IPS-15b (cell line): ENCODE measurements around the gene ATP9A.
"Not testable (repeated sequence)": the region's sequence is repeated elsewhere in the genome, so short reads cannot be mapped to it uniquely, and the experiment has no call there.

Source experiments
- H3K27me3 ChIP-seq: one replicate; pipeline ENCODE4 v1.6.1; 2013; ENCODE audit warnings: low read length; ENCODE audit not compliant: control insufficient read depth, insufficient read depth
- H3K36me3 ChIP-seq: one replicate; pipeline ENCODE4 v1.6.1; 2013; ENCODE audit warnings: low read length; ENCODE audit not compliant: control insufficient read depth, insufficient read depth
- H3K4me1 ChIP-seq: one replicate; pipeline ENCODE4 v1.6.1; 2013; ENCODE audit warnings: mild to moderate bottlenecking, low read length; ENCODE audit not compliant: control insufficient read depth, insufficient read depth
- H3K4me3 ChIP-seq: one replicate; pipeline ENCODE4 v1.5.1; 2013; ENCODE audit warnings: low read depth, low read length
- H3K9ac ChIP-seq: one replicate; pipeline ENCODE4 v1.6.1; 2013; ENCODE audit warnings: low read depth, mild to moderate bottlenecking, low read length
- H3K9me3 ChIP-seq: one replicate; pipeline ENCODE4 v1.6.1; 2013; ENCODE audit warnings: mild to moderate bottlenecking, low read length; ENCODE audit not compliant: control insufficient read depth, insufficient read depth

The ATP9A gene

DNA sequence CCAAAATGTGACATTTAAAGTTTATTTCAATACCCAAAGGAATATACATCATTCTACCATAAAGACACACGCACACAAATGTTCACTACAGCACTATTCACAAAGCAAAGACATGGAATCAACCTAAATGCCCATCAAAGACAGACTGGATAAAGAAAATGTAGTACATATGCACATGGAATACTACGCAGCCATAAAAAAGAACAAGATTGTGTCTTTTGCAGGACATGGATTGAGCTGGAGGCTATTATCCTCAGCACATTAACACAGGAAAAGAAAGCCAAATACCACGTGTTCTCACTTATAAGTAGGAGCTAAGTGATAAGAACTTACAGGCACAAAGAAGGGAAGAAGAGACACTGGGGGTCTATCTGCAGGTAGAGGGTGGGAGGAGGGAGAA is 22.4 kb downstream of the ATP9A start:
- Histone ChIP-seq H3K27me3 (no peaks in the 10 kb centered on the region), H3K9ac (no peak overlapping the region), H3K4me1 (peaks cover 7% of the 10 kb centered on the region), H3K36me3 (no peaks in the 10 kb centered on the region), H3K4me3 (no peak overlapping the region), H3K9me3 (no peaks in the 10 kb centered on the region)

GRCh38 chr20:51740838-51741237 is 27.4 kb downstream of the ATP9A start:
- H3K9ac ChIP-seq = no peak overlapping the region
- peaks cover 5% of the 10 kb centered on the region for H3K4me1 ChIP-seq
- H3K27me3 ChIP-seq = no peaks in the 10 kb centered on the region
- no peak overlapping the region for H3K4me3 ChIP-seq
- no peaks in the 10 kb centered on the region for H3K9me3 ChIP-seq
- no peaks in the 10 kb centered on the region for H3K36me3 ChIP-seq

- not testable (repeated sequence) for H3K9ac ChIP-seq, H3K4me3 ChIP-seq, H3K36me3 ChIP-seq, H3K9me3 ChIP-seq, H3K4me1 ChIP-seq, H3K27me3 ChIP-seq
Measured at GRCh38 chr20:51740308-51740707, 27.9 kb downstream of the ATP9A start.

- no peak overlapping the region for H3K4me3 ChIP-seq
- peaks cover 5% of the 10 kb centered on the region for H3K4me1 ChIP-seq
- no peak overlapping the region for H3K9ac ChIP-seq
- no peaks in the 10 kb centered on the region for H3K27me3 ChIP-seq
- no peaks in the 10 kb centered on the region for H3K9me3 ChIP-seq
- H3K36me3 ChIP-seq = no peaks in the 10 kb centered on the region
Measured at GRCh38 chr20:51739722-51740249, 28.4 kb downstream of the ATP9A start.

GRCh38 chr20:51738877-51739447 is 29.2 kb downstream of the ATP9A start:
- Histone ChIP-seq H3K9me3 (no peaks in the 10 kb centered on the region), H3K4me3 (no peak overlapping the region), H3K4me1 (peaks cover 5% of the 10 kb centered on the region), H3K9ac (no peak overlapping the region), H3K27me3 (no peaks in the 10 kb centered on the region), H3K36me3 (no peaks in the 10 kb centered on the region)

- H3K36me3 ChIP-seq, H3K9ac ChIP-seq, H3K4me3 ChIP-seq, H3K27me3 ChIP-seq, H3K9me3 ChIP-seq, H3K4me1 ChIP-seq: not testable (repeated sequence)
Measured at GRCh38 chr20:51738261-51738660, 29.9 kb downstream of the ATP9A start.

DNA sequence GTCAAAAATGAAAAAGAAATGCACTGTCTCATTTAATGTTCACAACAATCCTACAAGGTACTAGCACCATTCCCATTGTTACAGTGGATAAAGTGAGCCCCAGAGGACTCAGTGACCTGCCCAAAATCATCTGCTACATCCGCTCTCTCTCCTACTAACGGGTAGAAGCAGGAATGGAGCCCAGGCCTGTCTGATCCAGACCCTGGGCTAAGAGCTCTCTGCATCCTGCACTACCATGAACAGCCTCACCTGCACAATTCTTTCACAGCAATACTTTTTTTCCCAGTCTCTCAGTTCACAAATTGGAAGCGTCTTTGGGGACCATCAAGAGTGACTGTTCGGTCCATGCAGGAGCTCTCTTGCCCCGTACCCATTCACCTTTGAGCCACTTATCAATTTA is 31.2 kb downstream of the ATP9A start:
- no peaks in the 10 kb centered on the region for H3K27me3 ChIP-seq
- H3K9me3 ChIP-seq = no peaks in the 10 kb centered on the region
- H3K36me3 ChIP-seq = no peaks in the 10 kb centered on the region
- H3K9ac ChIP-seq = no peak overlapping the region
- no peaks in the 10 kb centered on the region for H3K4me1 ChIP-seq
- H3K4me3 ChIP-seq = no peak overlapping the region

GRCh38 chr20:51735728-51736600 is 32.2 kb downstream of the ATP9A start:
- no peak overlapping the region for H3K4me3 ChIP-seq

DNA sequence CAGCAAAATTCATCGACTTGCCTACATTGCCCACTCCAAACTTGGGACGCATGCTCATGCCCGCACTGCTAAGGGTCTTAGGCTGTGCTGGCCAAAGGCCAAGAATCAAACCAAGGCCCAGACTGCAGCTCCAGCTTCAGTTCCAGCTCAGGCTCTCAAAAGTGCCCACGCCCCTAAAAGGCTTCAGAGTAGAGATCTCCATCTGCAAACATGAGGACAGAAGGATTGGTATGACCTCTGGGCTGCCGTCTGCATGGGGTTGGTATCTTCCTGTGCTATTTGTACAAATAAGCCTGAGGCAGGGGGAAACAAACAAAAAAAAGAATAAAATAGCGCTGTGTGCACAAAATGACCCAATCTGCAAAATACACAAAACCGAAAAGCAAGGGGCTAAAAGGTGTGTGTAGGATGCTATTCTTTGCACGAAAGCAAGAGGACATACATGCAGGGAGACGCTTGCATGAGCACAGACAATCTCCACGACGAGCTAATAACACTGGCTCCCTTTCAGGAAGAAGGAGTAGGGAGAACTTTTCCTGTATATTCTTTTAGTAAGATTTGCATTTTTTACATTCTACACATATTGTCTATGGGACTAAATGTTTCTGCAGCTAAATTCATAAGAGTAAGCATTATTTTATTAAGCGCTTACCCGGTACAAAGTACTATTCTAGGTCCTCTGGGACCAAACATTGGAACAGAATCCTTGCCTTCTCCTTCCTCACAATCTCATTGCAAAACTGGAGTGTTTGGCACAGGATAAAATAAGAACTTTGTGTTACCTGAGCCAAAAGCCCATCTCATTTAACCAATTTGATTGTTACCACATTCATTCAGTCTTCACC is 33.1 kb downstream of the ATP9A start:
- no peak overlapping the region for H3K9ac ChIP-seq
- H3K4me3 ChIP-seq = no peak overlapping the region
- no peaks in the 10 kb centered on the region for H3K9me3 ChIP-seq
- H3K36me3 ChIP-seq = no peaks in the 10 kb centered on the region
- H3K27me3 ChIP-seq = no peaks in the 10 kb centered on the region
- H3K4me1 ChIP-seq = no peaks in the 10 kb centered on the region

More at GRCh38 chr20:51735728-51736600, 32.2 kb downstream of the ATP9A start:
- no peaks in the 10 kb centered on the region for H3K9me3 ChIP-seq
- H3K9ac ChIP-seq = no peak overlapping the region
- no peaks in the 10 kb centered on the region for H3K27me3 ChIP-seq
- no peaks in the 10 kb centered on the region for H3K36me3 ChIP-seq
- H3K4me1 ChIP-seq = no peaks in the 10 kb centered on the region

- H3K9me3 ChIP-seq = no peaks in the 10 kb centered on the region
- H3K4me1 ChIP-seq = no peaks in the 10 kb centered on the region
- H3K9ac ChIP-seq = no peak overlapping the region
- no peaks in the 10 kb centered on the region for H3K36me3 ChIP-seq
- H3K27me3 ChIP-seq = no peaks in the 10 kb centered on the region
- H3K4me3 ChIP-seq = no peak overlapping the region
Measured at GRCh38 chr20:51733070-51733469, 35.1 kb downstream of the ATP9A start.

GRCh38 chr20:51732096-51732791 is 35.9 kb downstream of the ATP9A start:
- H3K27me3 ChIP-seq = no peaks in the 10 kb centered on the region
- no peaks in the 10 kb centered on the region for H3K4me1 ChIP-seq
- H3K9me3 ChIP-seq = no peaks in the 10 kb centered on the region
- H3K4me3 ChIP-seq = no peak overlapping the region
- H3K9ac ChIP-seq = no peak overlapping the region
- no peaks in the 10 kb centered on the region for H3K36me3 ChIP-seq
